NCI-H1417 (cell line): ENCODE measurements around the gene EPC2.

Experiments
- DNase-seq, 3 experiments: peaks; one replicate each; lab custom pipeline; 2025; lab: John Stamatoyannopoulos, UW

EPC2 gene

DNA sequence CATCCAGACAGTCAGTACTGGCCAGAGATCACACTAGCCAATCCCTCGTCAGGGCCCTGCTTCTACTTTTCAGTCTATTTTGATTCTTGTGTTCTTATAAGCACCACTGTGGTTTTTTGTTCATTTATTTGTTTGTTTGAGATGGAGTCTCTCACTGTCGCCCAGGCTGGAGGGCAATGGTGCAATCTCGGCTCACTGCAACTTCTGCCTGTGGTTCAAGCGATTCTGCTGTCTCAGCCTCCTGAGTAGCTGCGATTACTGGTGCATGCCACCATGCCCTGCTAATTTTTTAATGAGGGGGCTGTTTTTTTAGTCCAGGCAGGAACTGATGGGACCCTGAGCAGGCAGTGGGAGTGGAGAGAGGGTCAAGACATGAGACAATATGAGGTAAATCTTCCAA lies 165.5 kb downstream of the EPC2 start:
- no peak for DNase-seq

DNA sequence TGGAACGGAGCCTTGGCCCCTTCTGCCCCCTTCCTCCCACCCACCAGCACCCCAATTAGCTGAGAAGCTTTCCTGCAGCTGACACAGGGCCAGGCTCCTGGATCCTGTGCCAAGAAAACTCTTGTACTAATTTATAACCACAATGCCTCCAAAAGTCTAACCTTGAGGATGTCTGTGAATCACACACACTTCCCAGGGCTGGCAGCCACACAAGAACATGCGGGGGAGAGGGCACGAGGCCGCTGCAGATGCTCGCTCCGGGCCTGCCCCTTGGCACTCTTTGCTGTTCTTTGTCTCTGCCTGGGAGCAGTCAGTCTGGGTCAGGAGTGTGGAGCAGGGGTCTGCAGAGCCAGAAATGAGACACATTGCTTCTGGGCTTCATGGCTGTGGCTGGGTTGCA lies 167.8 kb downstream of the EPC2 start:
- DNase-seq, result no peak

GRCh38 chr2:148813603-148814065 lies 169.1 kb downstream of the EPC2 start:
- peak in 1 of 3 experiments; percentile 17 for DNase-seq

- no peak for DNase-seq
Observed at GRCh38 chr2:148814143-148814859, 169.8 kb downstream of the EPC2 start.

GRCh38 chr2:148814860-148815419 lies 170.4 kb downstream of the EPC2 start:
- no peak for DNase-seq

GRCh38 chr2:148816176-148816575 lies 171.6 kb downstream of the EPC2 start:
- DNase-seq, result no peak

DNA sequence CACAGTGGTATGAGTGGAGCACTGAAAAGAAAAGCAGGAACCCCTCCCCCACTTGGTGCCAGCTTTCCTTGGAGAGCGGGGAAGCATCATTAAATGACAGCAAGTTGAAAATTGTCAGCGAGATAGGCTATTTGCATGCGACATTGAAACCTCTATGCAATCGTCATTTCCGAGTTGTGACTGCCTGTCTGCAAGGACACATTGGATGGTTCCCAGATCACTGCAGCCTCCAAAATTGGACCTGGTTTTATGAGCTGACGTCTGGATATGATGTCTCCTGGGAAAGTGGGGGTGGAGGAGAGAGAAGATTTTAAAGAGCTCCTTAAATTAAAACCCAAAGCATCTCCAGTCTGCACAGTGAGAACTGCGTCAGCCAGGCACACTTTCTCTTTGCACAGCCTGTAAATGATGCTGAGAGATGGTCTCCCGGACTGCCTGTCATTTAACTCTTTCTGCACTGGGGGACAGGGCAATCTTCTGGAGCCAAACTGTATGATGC lies 172.7 kb downstream of the EPC2 start:
- peak; percentile 22 to 71 (median 44) for DNase-seq

GRCh38 chr2:148819019-148819585 lies 174.6 kb downstream of the EPC2 start:
- no peak for DNase-seq

GRCh38 chr2:148824190-148824589 lies 179.6 kb downstream of the EPC2 start:
- DNase-seq, result no peak

- no peak for DNase-seq
Observed at GRCh38 chr2:148826791-148827190, 182.2 kb downstream of the EPC2 start.

DNA sequence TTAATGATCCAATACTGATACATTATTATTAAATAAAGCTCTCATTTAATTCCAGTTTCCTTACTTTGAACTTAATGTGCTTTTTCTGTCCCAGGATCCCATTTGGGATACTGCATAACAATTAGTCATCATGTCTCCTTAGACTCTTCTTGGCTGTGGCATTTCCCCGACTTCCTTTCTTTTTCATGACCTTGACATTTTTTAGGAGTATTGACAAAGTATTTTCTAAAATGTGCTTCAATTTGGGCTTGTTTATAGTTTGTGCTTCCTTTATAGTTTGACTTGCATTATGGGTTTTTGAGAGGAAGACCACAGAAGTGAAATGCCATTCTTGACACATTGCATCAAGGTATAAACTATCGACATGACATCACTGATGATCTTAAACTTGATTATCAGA lies 184.4 kb downstream of the EPC2 start:
- DNase-seq, result no peak

- DNase-seq, result no peak
Observed at GRCh38 chr2:148829618-148830017, 185.1 kb downstream of the EPC2 start.

DNA sequence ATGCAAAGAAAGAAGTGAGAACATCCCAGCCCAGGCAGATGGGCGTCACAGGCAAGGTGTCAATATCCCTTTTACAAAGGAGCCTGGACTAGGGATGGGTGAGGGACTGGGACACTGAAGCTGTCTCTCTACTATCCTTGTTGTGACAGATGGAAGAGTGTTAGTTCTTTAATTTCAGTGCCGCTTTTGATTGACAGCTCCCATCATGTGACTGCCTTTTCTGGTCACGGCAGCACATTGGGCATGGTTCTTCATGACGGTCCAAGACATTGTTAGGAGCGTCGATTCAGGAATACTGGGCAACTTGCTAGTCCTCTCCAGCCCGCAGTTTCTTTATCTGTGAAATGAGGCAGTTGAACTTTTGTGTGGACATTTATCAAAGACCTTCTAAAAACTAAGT lies 188.1 kb downstream of the EPC2 start:
- no peak for DNase-seq
